ENCODE data around the gene AHCYL2. TPM values are rescaled to one million over a fixed set of nuclear protein-coding genes. Genes with fewer than 3 reads are reported as not detected.

Gene AHCYL2
- polyA plus RNA-seq, 3 donors: 10.7 to 14.6 (median 12.1) TPM

- H3K36me3 ChIP-seq (replicated peaks in 1 of 2; ENCODE audit: control insufficient read depth in 1 of 2, insufficient read depth in 2 of 2, low read length in 2 of 2): no peaks in the 10 kb centered on the region
- H3K4me3 ChIP-seq (replicated peaks in 1 of 3; ENCODE audit: low read depth in 2 of 3, low read length in 3 of 3): no peak overlapping the region
- H3K4me2 ChIP-seq (replicated peaks; ENCODE audit: extremely low read depth, low read length, poor library complexity, severe bottlenecking): no peak overlapping the region
- peaks cover 3 to 5% of the 10 kb centered on the region in 2 donors for H3K36me3 Mint-ChIP-seq
- no peak for TF ChIP-seq CTCF (IDR thresholded peaks at IDR 0.05)
- no peak overlapping the region for H3K4me3 Mint-ChIP-seq
- H3K27me3 ChIP-seq (ENCODE audit: control insufficient read depth in 2 of 2, insufficient read depth in 2 of 2, low read length in 2 of 2): no peaks in the 10 kb centered on the region
- H2AFZ ChIP-seq (ENCODE audit: insufficient read depth, low read depth, low read length, poor library complexity, severe bottlenecking): no peak overlapping the region
- WGBS (ENCODE audit: insufficient coverage): 100% methylated on average over 1 of the region's 5 CpGs
- H3K27ac ChIP-seq (ENCODE audit: low read depth in 1 of 2, low read length in 2 of 2): no peak overlapping the region
- no peaks in the 10 kb centered on the region for H3K9me3 ChIP-seq (replicated peaks in 1 of 2; ENCODE audit: control insufficient read depth in 1 of 2, insufficient read depth in 1 of 2, low read length in 2 of 2)
- H4K20me1 ChIP-seq (ENCODE audit: insufficient read depth, low read length): peaks cover 17% of the 10 kb centered on the region
- DNase-seq: no peak
- no peaks in the 10 kb centered on the region for H3K79me2 ChIP-seq (ENCODE audit: insufficient read depth, low read length)
- peaks cover 18 to 35% of the 10 kb centered on the region in 2 donors for H3K4me1 ChIP-seq (ENCODE audit: control insufficient read depth in 1 of 2, insufficient read depth in 2 of 2, low read length in 2 of 2)
- peaks cover 29% of the 10 kb centered on the region for H3K4me1 Mint-ChIP-seq
- H3K27ac Mint-ChIP-seq: no peak overlapping the region
- no peaks in the 10 kb centered on the region for H3K27me3 Mint-ChIP-seq (ENCODE audit: low read depth in 3 of 3)
- no peaks in the 10 kb centered on the region for H3K9me3 Mint-ChIP-seq
- H3K9ac ChIP-seq (ENCODE audit: insufficient read depth, low read length, poor library complexity, severe bottlenecking): no peak overlapping the region
- intact Hi-C loops (cut with micrococcal nuclease): no loop called here
These were observed 146.0 kb downstream of the AHCYL2 start for GRCh38 chr7:129370812-129371211.

GRCh38 chr7:129371487-129371886, 146.7 kb downstream of the AHCYL2 start:
- no peaks in the 10 kb centered on the region for H3K27me3 ChIP-seq (ENCODE audit: control insufficient read depth in 2 of 2, insufficient read depth in 2 of 2, low read length in 2 of 2)
- Mint-ChIP-seq H3K4me1 (peaks cover 33% of the 10 kb centered on the region), H3K4me3 (no peak overlapping the region), H3K27me3 (ENCODE audit: low read depth in 3 of 3) (no peaks in the 10 kb centered on the region), H3K36me3 (peaks cover 3 to 5% of the 10 kb centered on the region in 2 donors), H3K9me3 (no peaks in the 10 kb centered on the region), H3K27ac (peak overlapping the region in 1 of 7 donors; percentile 14)
- no peak for TF ChIP-seq CTCF (IDR thresholded peaks at IDR 0.05)
- peaks cover 18 to 42% of the 10 kb centered on the region in 2 donors for H3K4me1 ChIP-seq (ENCODE audit: control insufficient read depth in 1 of 2, insufficient read depth in 2 of 2, low read length in 2 of 2)
- intact Hi-C loops (cut with micrococcal nuclease): no loop called here
- H3K9ac ChIP-seq (ENCODE audit: insufficient read depth, low read length, poor library complexity, severe bottlenecking): no peak overlapping the region
- H3K4me2 ChIP-seq (replicated peaks; ENCODE audit: extremely low read depth, low read length, poor library complexity, severe bottlenecking): no peak overlapping the region
- H3K27ac ChIP-seq (ENCODE audit: low read depth in 1 of 2, low read length in 2 of 2): no peak overlapping the region
- no peak overlapping the region for H2AFZ ChIP-seq (ENCODE audit: insufficient read depth, low read depth, low read length, poor library complexity, severe bottlenecking)
- H4K20me1 ChIP-seq (ENCODE audit: insufficient read depth, low read length): peaks cover 17% of the 10 kb centered on the region
- no CpG with 5 or more reads among the region's 3 CpGs for WGBS (ENCODE audit: insufficient coverage)
- H3K36me3 ChIP-seq (replicated peaks in 1 of 2; ENCODE audit: control insufficient read depth in 1 of 2, insufficient read depth in 2 of 2, low read length in 2 of 2): no peaks in the 10 kb centered on the region
- H3K4me3 ChIP-seq (replicated peaks in 1 of 3; ENCODE audit: low read depth in 2 of 3, low read length in 3 of 3): no peak overlapping the region
- H3K79me2 ChIP-seq (ENCODE audit: insufficient read depth, low read length): no peaks in the 10 kb centered on the region
- H3K9me3 ChIP-seq (replicated peaks in 1 of 2; ENCODE audit: control insufficient read depth in 1 of 2, insufficient read depth in 1 of 2, low read length in 2 of 2): no peaks in the 10 kb centered on the region
- no peak for DNase-seq
